NCI-H748 (cell line): Measurements from ENCODE around the gene PSMB9.

Experiments
- DNase-seq: peaks from one replicate; lab custom pipeline; 2025; ENCODE audit not compliant: unreplicated experiment; lab: John Stamatoyannopoulos, UW

Gene PSMB9

GRCh38 chr6:32838114-32838958, 15.7 kb upstream of the PSMB9 start, which contains the start of gene TAP2:
Gene TAP2 (minus strand): TSS chr6:32838739. CDS start chr6:32838233, 506 bp downstream.
- peak; percentile 92 for DNase-seq

DNA sequence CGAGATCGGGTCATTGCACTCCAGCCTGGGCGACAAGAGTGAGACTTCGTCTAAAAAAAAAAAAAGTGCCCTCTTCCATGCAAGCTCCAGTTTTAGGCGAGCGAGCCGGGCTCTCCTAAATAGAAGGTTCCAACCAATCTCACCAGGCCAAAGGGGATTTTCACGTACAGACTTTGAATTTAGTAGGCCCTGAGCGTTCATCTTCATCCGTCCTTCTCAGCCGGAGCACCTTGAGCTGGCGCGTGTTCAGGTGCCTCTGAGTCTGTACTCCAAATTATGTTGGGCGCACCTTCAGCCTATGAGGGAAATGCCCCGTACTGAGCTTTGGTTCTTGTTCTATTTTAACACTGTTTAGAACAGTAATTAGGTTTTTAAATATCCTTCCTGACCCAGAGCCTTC, 14.6 kb upstream of the PSMB9 start:
- DNase-seq: no peak

DNA sequence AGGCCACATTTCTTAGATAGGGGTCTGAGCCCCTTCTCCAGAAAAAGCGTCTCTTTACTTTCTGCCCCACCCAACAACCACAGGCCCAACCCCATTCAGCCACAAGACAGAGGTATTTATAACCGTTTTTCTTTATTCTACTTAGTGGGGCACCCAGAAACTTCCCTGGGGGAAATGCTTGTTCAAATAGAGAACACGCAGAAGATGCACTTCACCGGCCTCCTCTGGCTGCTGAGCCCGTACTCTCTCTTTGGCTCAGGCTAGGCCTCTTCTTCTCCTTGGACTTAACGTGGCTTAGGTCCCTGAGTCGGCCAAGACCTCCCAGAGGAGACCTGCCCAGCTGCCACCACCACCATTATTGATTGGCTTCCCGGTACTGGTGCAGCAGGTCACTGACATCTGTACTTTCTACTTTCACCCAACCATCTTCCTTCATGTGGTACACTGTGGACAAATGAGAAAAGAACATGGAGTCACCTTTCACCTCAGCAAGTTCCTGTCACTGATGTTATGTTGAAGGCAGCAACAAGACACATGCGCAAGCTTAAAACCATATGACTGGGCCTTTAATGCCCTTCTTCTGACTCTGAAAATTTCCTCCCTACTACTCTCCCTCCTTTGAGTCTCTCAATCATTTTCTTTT, 13.3 kb upstream of the PSMB9 start:
- DNase-seq: no peak

DNA sequence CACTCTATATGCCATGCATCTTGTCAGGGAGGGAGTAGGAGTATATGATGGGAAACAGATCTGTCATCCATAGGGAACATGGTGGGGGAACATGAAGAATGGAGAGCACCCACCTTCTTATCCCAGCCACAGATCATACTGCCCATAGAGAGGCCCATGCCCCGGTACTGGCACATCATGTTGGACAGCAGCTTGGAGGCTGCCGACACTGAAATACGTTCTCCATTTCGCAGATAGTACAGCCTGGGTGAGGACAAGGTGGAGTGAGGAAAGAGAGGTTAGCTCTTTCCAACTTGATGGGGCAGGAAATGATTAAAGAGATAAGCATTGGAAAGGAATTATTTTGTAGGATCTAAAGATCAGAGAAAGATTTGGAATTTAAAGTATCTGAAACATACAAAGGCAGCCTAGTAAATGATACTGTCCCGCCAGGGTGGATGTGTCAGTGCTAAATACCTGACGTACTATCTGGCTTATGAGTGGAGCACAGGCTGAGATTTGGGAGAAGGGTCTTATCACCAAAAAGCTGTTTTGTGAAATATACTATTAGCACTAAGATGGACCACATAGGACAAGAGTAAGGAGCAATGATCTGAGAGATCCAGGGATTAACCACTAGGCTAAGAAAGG, 11.9 kb upstream of the PSMB9 start:
- DNase-seq: no peak

DNA sequence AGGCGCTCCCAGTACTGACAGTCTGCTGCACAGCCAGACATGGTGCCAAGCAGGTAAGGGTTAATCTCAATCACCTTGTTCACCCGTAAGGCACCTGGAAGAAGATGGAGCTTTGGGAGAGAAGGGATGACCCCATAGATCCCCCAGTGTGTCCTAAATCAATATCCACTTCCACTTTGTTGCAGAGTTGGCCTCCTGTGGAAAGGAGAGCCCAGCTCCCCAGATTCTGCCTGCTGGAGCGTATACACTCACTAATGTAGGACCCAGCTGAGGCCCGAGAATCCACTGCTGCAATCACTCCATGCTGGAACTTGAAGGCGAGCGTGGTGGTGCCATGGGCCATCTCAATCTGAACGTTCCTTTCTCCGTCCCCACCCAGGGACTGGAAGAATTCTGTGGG, 11.3 kb upstream of the PSMB9 start:
- DNase-seq: no peak

- DNase-seq: peak; percentile 41
Measured at GRCh38 chr6:32843331-32843978, 10.5 kb upstream of the PSMB9 start.

GRCh38 chr6:32843979-32844838, 9.8 kb upstream of the PSMB9 start, which contains the start of gene PSMB8:
Gene PSMB8 (minus strand): TSS chr6:32844047. CDS start chr6:32843996, 51 bp downstream.
- DNase-seq: peak; percentile 99

DNA sequence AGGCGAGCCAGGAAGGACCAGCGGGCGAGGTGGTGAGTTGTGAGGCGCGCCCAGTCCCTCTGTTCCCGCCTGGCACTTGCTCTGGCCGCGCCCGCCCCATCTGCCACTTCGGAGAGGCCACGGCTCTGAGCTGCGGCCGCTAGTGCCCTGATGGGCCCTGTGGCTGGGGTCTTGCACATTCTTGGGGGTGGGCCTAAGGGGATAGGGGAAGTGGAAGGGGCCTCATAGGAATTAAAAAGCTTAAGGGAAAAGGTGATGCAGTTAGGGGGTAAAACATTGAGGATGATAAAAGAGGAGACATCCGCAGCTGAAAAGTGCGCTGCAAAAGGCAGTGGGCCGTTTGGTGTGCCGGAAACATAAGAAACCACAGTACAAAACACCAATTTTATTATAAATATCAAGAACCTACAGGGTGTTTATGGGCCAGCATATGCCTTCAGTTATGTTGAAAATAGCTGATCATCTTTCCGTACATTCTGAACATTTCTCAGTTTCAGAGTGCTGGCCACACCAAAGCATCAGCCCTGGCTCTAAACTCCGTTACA, 9.1 kb upstream of the PSMB9 start:
- no peak for DNase-seq

- no peak for DNase-seq
Measured at GRCh38 chr6:32845384-32845884, 8.6 kb upstream of the PSMB9 start.

- DNase-seq: no peak
Measured at GRCh38 chr6:32847004-32847403, 7.0 kb upstream of the PSMB9 start.

GRCh38 chr6:32847795-32848194, 6.2 kb upstream of the PSMB9 start:
- no peak for DNase-seq

GRCh38 chr6:32849126-32849525, 4.9 kb upstream of the PSMB9 start:
- DNase-seq: no peak

DNA sequence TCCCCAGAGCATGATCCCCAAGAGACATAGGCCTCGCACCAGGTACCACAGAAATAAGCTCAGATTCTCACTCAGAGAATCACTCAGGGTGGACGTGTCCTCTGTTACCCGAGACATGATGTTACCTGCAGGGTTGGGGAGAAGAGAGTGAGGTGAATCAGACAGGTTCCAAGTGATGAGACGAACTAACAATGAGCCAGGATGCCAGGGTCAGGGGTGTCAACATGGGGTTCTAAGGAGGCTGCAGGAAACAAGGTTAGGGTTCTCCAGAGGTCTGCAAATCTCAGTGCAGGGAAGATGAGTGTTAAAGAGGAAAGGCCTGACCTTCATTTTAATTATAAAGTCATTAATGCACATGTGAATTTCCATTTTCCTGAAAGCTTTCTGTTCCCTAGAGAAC, 3.0 kb upstream of the PSMB9 start:
- no peak for DNase-seq

DNA sequence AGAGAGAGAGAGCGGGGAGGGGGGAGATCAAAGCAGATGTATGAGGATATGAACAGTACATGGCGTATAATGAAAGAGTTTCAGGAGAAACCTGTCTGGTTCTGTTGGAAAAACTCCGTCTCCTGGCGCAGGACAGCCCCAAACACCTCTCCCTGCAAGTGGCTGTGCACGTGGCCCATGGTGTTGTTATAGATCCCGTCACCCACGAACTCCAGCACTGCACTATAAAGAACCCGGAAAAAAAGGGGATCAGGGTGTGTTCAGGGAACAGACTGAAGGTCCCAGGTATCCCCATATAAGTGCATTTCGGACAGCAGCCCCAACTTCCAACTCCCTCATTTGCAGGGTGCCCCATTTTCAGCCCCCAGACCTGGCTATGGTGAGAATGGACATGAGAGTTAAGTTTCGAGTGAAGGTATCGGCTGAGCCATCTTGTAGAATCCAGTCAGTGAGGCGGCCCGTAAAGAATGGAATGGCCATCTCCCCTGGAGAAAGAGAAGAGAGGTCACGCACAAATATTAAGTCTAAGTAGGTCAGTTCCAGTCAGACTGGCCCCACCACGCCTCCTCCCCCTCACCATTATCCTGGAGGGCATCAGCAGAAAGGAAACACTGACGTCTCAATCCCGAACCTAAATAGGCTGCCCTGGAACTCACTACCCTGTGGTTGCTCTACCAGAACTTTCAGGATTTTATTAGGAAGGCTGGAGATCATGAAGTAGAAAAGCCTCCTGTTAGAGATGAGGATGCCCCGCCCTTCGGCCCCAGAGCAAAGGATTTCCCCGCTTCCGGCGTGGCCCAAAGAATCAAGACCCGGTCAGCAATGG, 1.8 kb upstream of the PSMB9 start:
- DNase-seq: no peak

GRCh38 chr6:32852844-32853540, 1.0 kb upstream of the PSMB9 start:
- DNase-seq: peak; percentile 62

GRCh38 chr6:32854376-32855178, 585 bp downstream of the PSMB9 start:
- DNase-seq: no peak

DNA sequence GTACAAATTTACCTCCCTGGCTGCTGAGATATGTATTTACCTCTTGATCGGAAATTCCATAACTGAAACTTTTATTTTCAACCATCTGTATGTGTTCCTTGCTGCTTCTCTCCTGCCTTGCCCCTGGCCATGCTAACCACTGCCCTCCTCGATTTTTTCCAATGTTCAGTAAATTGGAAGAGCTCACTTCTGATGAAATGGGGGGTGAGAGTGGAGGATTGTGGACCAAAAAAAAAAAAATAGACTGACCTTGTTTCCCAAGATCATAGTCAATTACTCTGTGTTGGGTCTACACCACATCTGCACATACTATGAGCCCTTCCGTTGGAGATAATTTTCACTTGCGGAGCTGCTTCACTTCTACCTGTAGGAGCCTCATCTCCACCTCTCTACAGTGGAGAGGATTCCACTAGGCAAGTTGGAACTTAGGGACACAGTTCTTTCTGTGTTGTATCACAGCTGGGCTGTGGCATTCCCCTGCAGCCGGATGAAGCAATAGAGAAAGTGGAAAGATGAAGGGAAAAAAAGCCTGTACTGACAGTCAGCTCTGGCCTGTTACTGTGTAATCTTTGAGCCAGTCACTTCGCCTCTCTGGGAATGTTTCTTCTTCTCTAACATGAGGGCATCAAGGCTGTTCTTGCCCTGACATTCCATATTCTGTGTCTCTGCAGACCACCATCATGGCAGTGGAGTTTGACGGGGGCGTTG, 1.6 kb downstream of the PSMB9 start:
- no peak for DNase-seq
